ENCODE results near the gene TMEM116. TPM values are rescaled to one million over a fixed set of nuclear protein-coding genes. Genes with fewer than 3 reads are reported as not detected.

The TMEM116 gene
- total RNA-seq, 4 donors from 2014 or later = 10.5 to 17.9 (median 14.5) TPM

DNA sequence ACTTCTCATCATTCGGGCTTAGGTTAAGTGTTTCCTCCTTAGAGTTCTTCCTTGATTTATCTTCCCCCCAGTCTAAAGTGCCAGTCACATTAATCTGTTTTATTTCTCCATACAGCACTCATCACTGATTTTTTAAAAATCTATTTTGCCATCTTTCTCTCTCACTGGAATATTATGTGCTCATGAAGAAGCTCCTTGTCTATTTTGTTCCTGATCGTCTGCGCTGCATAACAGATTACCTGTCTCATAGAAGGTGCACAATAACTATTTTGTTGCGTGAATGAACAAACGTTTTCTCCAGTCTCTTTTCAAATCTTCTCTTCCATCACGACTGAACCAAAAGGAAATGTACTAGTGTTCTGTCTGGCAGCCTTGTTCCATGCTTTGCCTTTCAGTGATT, 3.0 kb upstream of the TMEM116 start:
- TF ChIP-seq, protein P1, sequence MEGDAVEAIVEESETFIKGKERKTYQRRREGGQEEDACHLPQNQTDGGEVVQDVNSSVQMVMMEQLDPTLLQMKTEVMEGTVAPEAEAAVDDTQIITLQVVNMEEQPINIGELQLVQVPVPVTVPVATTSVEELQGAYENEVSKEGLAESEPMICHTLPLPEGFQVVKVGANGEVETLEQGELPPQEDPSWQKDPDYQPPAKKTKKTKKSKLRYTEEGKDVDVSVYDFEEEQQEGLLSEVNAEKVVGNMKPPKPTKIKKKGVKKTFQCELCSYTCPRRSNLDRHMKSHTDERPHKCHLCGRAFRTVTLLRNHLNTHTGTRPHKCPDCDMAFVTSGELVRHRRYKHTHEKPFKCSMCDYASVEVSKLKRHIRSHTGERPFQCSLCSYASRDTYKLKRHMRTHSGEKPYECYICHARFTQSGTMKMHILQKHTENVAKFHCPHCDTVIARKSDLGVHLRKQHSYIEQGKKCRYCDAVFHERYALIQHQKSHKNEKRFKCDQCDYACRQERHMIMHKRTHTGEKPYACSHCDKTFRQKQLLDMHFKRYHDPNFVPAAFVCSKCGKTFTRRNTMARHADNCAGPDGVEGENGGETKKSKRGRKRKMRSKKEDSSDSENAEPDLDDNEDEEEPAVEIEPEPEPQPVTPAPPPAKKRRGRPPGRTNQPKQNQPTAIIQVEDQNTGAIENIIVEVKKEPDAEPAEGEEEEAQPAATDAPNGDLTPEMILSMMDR (IDR thresholded peaks at IDR 0.05; ENCODE audit: low read depth) = no peak

DNA sequence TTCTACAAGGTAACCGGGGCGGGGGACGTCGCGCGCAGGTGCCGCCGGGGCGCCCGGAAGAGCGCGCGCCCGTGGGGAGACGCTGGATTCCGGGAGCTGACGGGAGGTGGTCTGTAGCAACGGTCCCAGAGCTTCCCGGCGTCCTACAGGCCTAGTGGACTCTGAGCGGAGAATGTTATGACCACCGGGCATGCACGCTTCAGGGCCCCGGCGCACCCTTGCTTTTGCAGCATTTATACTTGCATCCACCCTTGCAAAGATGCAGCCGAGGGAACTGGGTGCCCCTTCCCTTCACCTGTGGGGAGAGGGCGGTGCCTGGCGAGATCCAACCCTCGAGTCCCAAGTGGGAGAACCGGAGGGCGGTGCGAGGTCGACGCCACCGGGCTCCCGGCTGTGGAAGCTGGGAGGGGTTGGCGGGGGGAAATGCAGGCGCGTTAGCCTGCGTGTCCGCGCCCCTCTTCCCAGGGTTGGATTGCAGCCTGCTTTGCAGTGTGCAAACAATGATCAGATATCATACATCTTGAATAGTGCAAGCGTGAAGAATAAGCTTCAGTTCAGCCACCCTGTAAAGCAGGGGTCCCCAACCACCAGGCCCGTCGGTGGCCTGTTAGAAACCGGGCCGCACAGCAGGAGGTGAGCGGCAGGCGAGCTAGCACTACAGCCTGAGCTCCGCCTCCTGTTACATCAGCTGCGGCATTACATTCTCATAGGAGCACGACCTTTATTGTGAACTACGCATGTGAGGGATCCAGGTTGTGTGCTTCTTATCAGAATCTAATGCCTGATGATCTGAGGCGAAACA, 837 bp upstream of the TMEM116 start:
- TF ChIP-seq, protein P1 (IDR thresholded peaks at IDR 0.05; ENCODE audit: low read depth) = no peak

DNA sequence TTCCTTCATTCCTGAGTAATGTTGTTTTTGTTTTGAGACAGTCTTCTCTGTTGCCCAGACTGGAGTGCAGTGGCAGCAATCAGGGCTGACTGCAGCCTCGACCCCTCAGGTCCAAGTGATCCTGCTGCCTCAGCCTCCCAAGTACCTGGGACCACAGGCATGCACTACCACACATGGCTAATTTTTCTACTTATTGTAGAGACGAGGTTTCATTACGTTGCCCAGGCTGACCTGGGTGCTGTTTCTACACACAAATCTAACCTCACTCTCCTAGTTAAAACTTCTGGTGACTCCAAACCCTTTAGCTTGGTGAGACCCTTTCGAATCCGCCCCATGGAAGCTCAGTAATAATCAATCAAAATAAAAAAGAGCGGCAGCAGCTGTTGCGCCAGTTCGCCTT, 1.3 kb downstream of the TMEM116 start:
- TF ChIP-seq, protein P1 (IDR thresholded peaks at IDR 0.05; ENCODE audit: low read depth) = no peak

DNA sequence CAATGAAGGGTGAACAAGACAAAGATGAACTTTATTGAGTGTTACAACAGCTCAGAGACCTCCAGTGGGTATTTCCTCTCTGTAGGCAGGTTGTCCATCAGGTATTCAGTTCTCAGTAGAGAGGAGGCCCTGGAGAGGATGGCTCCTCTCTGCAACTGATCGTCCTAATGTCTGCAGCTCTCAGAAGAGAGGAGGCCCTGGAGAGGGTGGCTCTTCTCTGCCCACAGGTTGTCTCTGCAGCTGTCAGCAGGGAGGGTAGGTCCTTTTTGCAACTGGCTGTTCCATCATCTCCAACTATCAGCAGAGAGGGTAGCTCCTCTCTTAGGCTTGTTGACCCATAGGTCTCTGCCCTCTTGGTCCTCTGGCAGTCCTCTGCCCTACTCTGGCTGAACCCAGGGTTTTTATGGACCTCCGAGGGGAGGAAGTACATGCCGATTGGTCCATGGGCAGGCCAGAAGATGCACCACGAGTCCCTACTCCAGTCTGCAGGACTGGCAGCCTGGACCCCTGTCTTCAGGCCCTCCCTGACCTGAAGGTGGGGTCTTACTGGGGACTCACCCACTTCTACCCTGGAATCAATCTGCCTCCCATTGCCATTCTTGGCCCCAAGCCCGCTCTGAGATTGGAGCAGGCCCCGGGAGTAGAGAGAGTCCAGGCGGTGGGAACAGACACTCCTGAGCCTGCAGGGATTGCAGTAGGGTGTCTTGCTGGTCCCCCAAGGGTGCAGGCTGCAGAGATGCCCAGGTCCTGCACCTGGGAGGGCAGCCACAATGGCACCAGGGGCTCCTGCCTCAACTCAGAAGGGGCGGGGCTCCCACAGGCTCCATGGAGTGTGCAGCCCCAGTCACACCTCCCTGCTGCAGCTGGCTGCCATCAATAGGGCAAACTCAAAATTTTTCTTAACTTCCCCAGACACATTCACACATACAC, 2.3 kb downstream of the TMEM116 start:
- TF ChIP-seq, protein P1 (IDR thresholded peaks at IDR 0.05; ENCODE audit: low read depth) = no peak

DNA sequence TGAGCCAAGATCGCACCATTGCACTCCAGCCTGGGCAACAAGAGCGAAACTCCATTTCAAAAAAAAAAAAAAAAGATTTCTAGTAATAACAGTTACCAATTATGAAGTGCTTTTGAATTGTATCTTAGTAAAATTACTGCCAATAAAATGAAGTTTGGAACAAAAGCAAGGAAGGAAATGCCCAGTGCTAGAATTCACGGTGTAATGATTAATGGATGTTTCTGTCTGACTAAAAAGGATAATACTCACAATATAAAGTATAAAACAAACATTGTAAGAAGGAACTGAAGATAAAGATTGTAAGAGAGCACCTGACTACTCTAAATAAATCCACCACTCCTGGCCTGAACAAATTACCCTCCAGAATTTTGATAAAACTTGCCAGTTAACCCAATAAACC, 4.0 kb downstream of the TMEM116 start:
- TF ChIP-seq, protein P1 (IDR thresholded peaks at IDR 0.05; ENCODE audit: low read depth) = no peak

DNA sequence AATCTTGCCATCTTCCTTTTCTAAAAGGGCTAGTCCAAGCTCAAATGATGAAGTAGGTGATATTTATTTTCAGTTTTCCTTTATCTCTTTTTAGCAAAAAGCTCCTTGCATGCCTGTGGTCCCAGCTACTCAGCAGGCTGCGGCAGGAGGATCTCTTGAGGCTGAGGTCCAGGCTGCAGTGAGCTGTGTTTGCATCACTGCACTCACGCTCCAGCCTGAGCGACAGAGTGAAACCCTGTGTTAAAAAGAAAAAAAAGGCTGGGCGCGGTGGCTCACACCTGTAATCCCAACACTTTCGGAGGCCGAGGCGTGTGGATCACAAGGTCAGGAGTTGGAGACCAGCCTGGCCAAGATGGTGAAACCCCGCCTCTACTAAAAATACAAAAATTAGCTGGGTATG, 5.0 kb downstream of the TMEM116 start:
- TF ChIP-seq, protein P1 (IDR thresholded peaks at IDR 0.05; ENCODE audit: low read depth) = no peak
